GM19452 (cell line): ENCODE data around the gene LMNB1.
"Not testable (repeated sequence)": the region's sequence is repeated elsewhere in the genome, so short reads cannot be mapped to it uniquely, and the experiment has no call there.

Experiments used
- ATAC-seq: cut with Tn5 transposase; IDR thresholded peaks from one replicate; pipeline ENCODE4 v1.9.1; 2021; ENCODE audit not compliant: unreplicated experiment

The LMNB1 gene

GRCh38 chr5:126776499-126777256, at the start of gene LMNB1:
Gene LMNB1 (plus strand): TSS chr5:126777136. CDS start chr5:126777509, 373 bp downstream.
- peak; percentile 67 for ATAC-seq

- no peak for ATAC-seq
Observed at GRCh38 chr5:126732716-126733115, 44.2 kb upstream of the LMNB1 start.

GRCh38 chr5:126734573-126734972, 42.4 kb upstream of the LMNB1 start:
- not testable (repeated sequence) for ATAC-seq

GRCh38 chr5:126736141-126736540, 40.8 kb upstream of the LMNB1 start:
- ATAC-seq = no peak

GRCh38 chr5:126741361-126741760, 35.6 kb upstream of the LMNB1 start:
- ATAC-seq = no peak

- no peak for ATAC-seq
Observed at GRCh38 chr5:126742425-126742824, 34.5 kb upstream of the LMNB1 start.

- no peak for ATAC-seq
Observed at GRCh38 chr5:126744836-126745235, 32.1 kb upstream of the LMNB1 start.

- ATAC-seq = no peak
Observed at GRCh38 chr5:126745259-126745992, 31.5 kb upstream of the LMNB1 start.

GRCh38 chr5:126746290-126746689, 30.6 kb upstream of the LMNB1 start:
- no peak for ATAC-seq

- no peak for ATAC-seq
Observed at GRCh38 chr5:126752081-126752785, 24.7 kb upstream of the LMNB1 start.

GRCh38 chr5:126753227-126753626, 23.7 kb upstream of the LMNB1 start:
- no peak for ATAC-seq

- ATAC-seq = no peak
Observed at GRCh38 chr5:126754609-126755008, 22.3 kb upstream of the LMNB1 start.

- ATAC-seq = no peak
Observed at GRCh38 chr5:126755593-126755992, 21.3 kb upstream of the LMNB1 start.

- ATAC-seq = no peak
Observed at GRCh38 chr5:126757713-126758357, 19.1 kb upstream of the LMNB1 start.

GRCh38 chr5:126763371-126763770, 13.6 kb upstream of the LMNB1 start:
- no peak for ATAC-seq

GRCh38 chr5:126769703-126770102, 7.2 kb upstream of the LMNB1 start:
- no peak for ATAC-seq

- not testable (repeated sequence) for ATAC-seq
Observed at GRCh38 chr5:126773536-126773935, 3.4 kb upstream of the LMNB1 start.

GRCh38 chr5:126774595-126774994, 2.3 kb upstream of the LMNB1 start:
- not testable (repeated sequence) for ATAC-seq

- peak; percentile 16 for ATAC-seq
Observed at GRCh38 chr5:126777257-126777974, 480 bp downstream of the LMNB1 start.

GRCh38 chr5:126777975-126778674, 1.2 kb downstream of the LMNB1 start:
- peak; percentile 63 for ATAC-seq
